ENCODE data around the gene KHDC1L.
"Not testable (repeated sequence)": the region's sequence is repeated elsewhere in the genome, so short reads cannot be mapped to it uniquely, and the experiment has no call there.

Gene KHDC1L

GRCh38 chr6:73209117-73209516 is 16.2 kb downstream of the KHDC1L start:
- no peak overlapping the region for H3K4me3 ChIP-seq (ENCODE audit: low read length)
- H3K9me3 ChIP-seq (ENCODE audit: control insufficient read depth, insufficient read depth, low read length), result peaks cover 2% of the 10 kb centered on the region; the same call in 1 of the 2 replicates
- H3K27me3 ChIP-seq (ENCODE audit: control insufficient read depth, insufficient read depth, low read length), result no peaks in the 10 kb centered on the region
- H3K4me1 ChIP-seq (ENCODE audit: control insufficient read depth, insufficient read depth, low read length), result no peaks in the 10 kb centered on the region
- H3K36me3 ChIP-seq (ENCODE audit: control insufficient read depth, insufficient read depth, low read length), result no peaks in the 10 kb centered on the region
- DNase-seq (ENCODE audit: low read depth, low spot score), result no peak
- no peak overlapping the region for H3K27ac ChIP-seq (ENCODE audit: low read length)
- no CpG with 5 or more reads among the region's 9 CpGs for WGBS (ENCODE audit: insufficient coverage, insufficient read length)

GRCh38 chr6:73207221-73207837 is 18.0 kb downstream of the KHDC1L start:
- Histone ChIP-seq H3K27me3 (ENCODE audit: control insufficient read depth, insufficient read depth, low read length) (no peaks in the 10 kb centered on the region), H3K4me3 (ENCODE audit: low read length) (no peak overlapping the region), H3K27ac (ENCODE audit: low read length) (no peak overlapping the region), H3K36me3 (ENCODE audit: control insufficient read depth, insufficient read depth, low read length) (no peaks in the 10 kb centered on the region), H3K4me1 (ENCODE audit: control insufficient read depth, insufficient read depth, low read length) (no peaks in the 10 kb centered on the region), H3K9me3 (ENCODE audit: control insufficient read depth, insufficient read depth, low read length) (peaks cover 2% of the 10 kb centered on the region; the same call in 1 of the 2 replicates)
- WGBS (ENCODE audit: insufficient coverage, insufficient read length), result no CpG with 5 or more reads among the region's 3 CpGs
- DNase-seq (ENCODE audit: low read depth, low spot score), result no peak

- Histone ChIP-seq H3K4me1 (ENCODE audit: control insufficient read depth, insufficient read depth, low read length) (0 out of 2 replicates have a peak, but pooled peaks cover 2% of the 10 kb centered on the region), H3K36me3 (ENCODE audit: control insufficient read depth, insufficient read depth, low read length) (no peaks in the 10 kb centered on the region), H3K4me3 (ENCODE audit: low read length) (no peak overlapping the region), H3K9me3 (ENCODE audit: control insufficient read depth, insufficient read depth, low read length) (peaks cover 2% of the 10 kb centered on the region; the same call in 1 of the 2 replicates), H3K27me3 (ENCODE audit: control insufficient read depth, insufficient read depth, low read length) (no peaks in the 10 kb centered on the region), H3K27ac (ENCODE audit: low read length) (no peak overlapping the region)
- DNase-seq (ENCODE audit: low read depth, low spot score), result no peak
- WGBS (ENCODE audit: insufficient coverage, insufficient read length), result no CpG with 5 or more reads among the region's 4 CpGs
Measured at GRCh38 chr6:73204252-73204651, 21.0 kb downstream of the KHDC1L start.

GRCh38 chr6:73203098-73203497 is 22.2 kb downstream of the KHDC1L start:
- DNase-seq (ENCODE audit: low read depth, low spot score), result no peak
- H3K27me3 ChIP-seq (ENCODE audit: control insufficient read depth, insufficient read depth, low read length), result no peaks in the 10 kb centered on the region
- H3K9me3 ChIP-seq (ENCODE audit: control insufficient read depth, insufficient read depth, low read length), result peaks cover 2% of the 10 kb centered on the region; the same call in 1 of the 2 replicates
- no peaks in the 10 kb centered on the region for H3K36me3 ChIP-seq (ENCODE audit: control insufficient read depth, insufficient read depth, low read length)
- WGBS (ENCODE audit: insufficient coverage, insufficient read length), result no CpG with 5 or more reads among the region's 1 CpG
- H3K4me3 ChIP-seq (ENCODE audit: low read length), result no peak overlapping the region
- H3K27ac ChIP-seq (ENCODE audit: low read length), result no peak overlapping the region
- 0 out of 2 replicates have a peak, but pooled peaks cover 2% of the 10 kb centered on the region for H3K4me1 ChIP-seq (ENCODE audit: control insufficient read depth, insufficient read depth, low read length)

- no peaks in the 10 kb centered on the region for H3K27me3 ChIP-seq (ENCODE audit: control insufficient read depth, insufficient read depth, low read length)
- DNase-seq (ENCODE audit: low read depth, low spot score), result no peak
- no peaks in the 10 kb centered on the region for H3K9me3 ChIP-seq (ENCODE audit: control insufficient read depth, insufficient read depth, low read length)
- H3K36me3 ChIP-seq (ENCODE audit: control insufficient read depth, insufficient read depth, low read length), result no peaks in the 10 kb centered on the region
- H3K4me3 ChIP-seq (ENCODE audit: low read length), result no peak overlapping the region
- no CpG with 5 or more reads among the region's 4 CpGs for WGBS (ENCODE audit: insufficient coverage, insufficient read length)
- H3K4me1 ChIP-seq (ENCODE audit: control insufficient read depth, insufficient read depth, low read length), result 0 out of 2 replicates have a peak, but pooled peaks cover 2% of the 10 kb centered on the region
- H3K27ac ChIP-seq (ENCODE audit: low read length), result no peak overlapping the region
Measured at GRCh38 chr6:73200735-73201134, 24.6 kb downstream of the KHDC1L start.

- Histone ChIP-seq H3K36me3 (ENCODE audit: control insufficient read depth, insufficient read depth, low read length) (no peaks in the 10 kb centered on the region), H3K27me3 (ENCODE audit: control insufficient read depth, insufficient read depth, low read length) (no peaks in the 10 kb centered on the region), H3K9me3 (ENCODE audit: control insufficient read depth, insufficient read depth, low read length) (no peaks in the 10 kb centered on the region), H3K4me3 (ENCODE audit: low read length) (no peak overlapping the region), H3K27ac (ENCODE audit: low read length) (no peak overlapping the region), H3K4me1 (ENCODE audit: control insufficient read depth, insufficient read depth, low read length) (0 out of 2 replicates have a peak, but pooled peaks cover 2% of the 10 kb centered on the region)
- no peak for DNase-seq (ENCODE audit: low read depth, low spot score)
- WGBS (ENCODE audit: insufficient coverage, insufficient read length), result no CpG with 5 or more reads among the region's 3 CpGs
Measured at GRCh38 chr6:73200247-73200646, 25.0 kb downstream of the KHDC1L start.

- no peak overlapping the region for H3K4me3 ChIP-seq (ENCODE audit: low read length)
- no peak overlapping the region for H3K27ac ChIP-seq (ENCODE audit: low read length)
- DNase-seq (ENCODE audit: low read depth, low spot score), result no peak
- H3K4me1 ChIP-seq (ENCODE audit: control insufficient read depth, insufficient read depth, low read length), result no peaks in the 10 kb centered on the region
- no peaks in the 10 kb centered on the region for H3K27me3 ChIP-seq (ENCODE audit: control insufficient read depth, insufficient read depth, low read length)
- no CpG with 5 or more reads among the region's 7 CpGs for WGBS (ENCODE audit: insufficient coverage, insufficient read length)
- H3K36me3 ChIP-seq (ENCODE audit: control insufficient read depth, insufficient read depth, low read length), result no peaks in the 10 kb centered on the region
- H3K9me3 ChIP-seq (ENCODE audit: control insufficient read depth, insufficient read depth, low read length), result no peaks in the 10 kb centered on the region
Measured at GRCh38 chr6:73194744-73195143, 30.6 kb downstream of the KHDC1L start.

- not testable (repeated sequence) for DNase-seq (ENCODE audit: low read depth, low spot score); H3K4me1 ChIP-seq (ENCODE audit: control insufficient read depth, insufficient read depth, low read length); H3K4me3 ChIP-seq (ENCODE audit: low read length); H3K36me3 ChIP-seq (ENCODE audit: control insufficient read depth, insufficient read depth, low read length); H3K27ac ChIP-seq (ENCODE audit: low read length); H3K27me3 ChIP-seq (ENCODE audit: control insufficient read depth, insufficient read depth, low read length); H3K9me3 ChIP-seq (ENCODE audit: control insufficient read depth, insufficient read depth, low read length)
- WGBS (ENCODE audit: insufficient coverage, insufficient read length), result 100% methylated on average over 1 of the region's 4 CpGs
Measured at GRCh38 chr6:73193302-73193701, 32.0 kb downstream of the KHDC1L start.

GRCh38 chr6:73182021-73182607 is 43.2 kb downstream of the KHDC1L start:
- H3K27ac ChIP-seq (ENCODE audit: low read length), result no peak overlapping the region
- no peaks in the 10 kb centered on the region for H3K36me3 ChIP-seq (ENCODE audit: control insufficient read depth, insufficient read depth, low read length)
- H3K4me3 ChIP-seq (ENCODE audit: low read length), result no peak overlapping the region
- no CpG with 5 or more reads among the region's 2 CpGs for WGBS (ENCODE audit: insufficient coverage, insufficient read length)
- H3K4me1 ChIP-seq (ENCODE audit: control insufficient read depth, insufficient read depth, low read length), result no peaks in the 10 kb centered on the region
- DNase-seq (ENCODE audit: low read depth, low spot score), result no peak
- no peaks in the 10 kb centered on the region for H3K27me3 ChIP-seq (ENCODE audit: control insufficient read depth, insufficient read depth, low read length)
- no peaks in the 10 kb centered on the region for H3K9me3 ChIP-seq (ENCODE audit: control insufficient read depth, insufficient read depth, low read length)

GRCh38 chr6:73180763-73181619 is 44.3 kb downstream of the KHDC1L start:
- no peak overlapping the region for H3K4me3 ChIP-seq (ENCODE audit: low read length)
- H3K36me3 ChIP-seq (ENCODE audit: control insufficient read depth, insufficient read depth, low read length), result no peaks in the 10 kb centered on the region
- no peaks in the 10 kb centered on the region for H3K27me3 ChIP-seq (ENCODE audit: control insufficient read depth, insufficient read depth, low read length)
- H3K9me3 ChIP-seq (ENCODE audit: control insufficient read depth, insufficient read depth, low read length), result no peaks in the 10 kb centered on the region
- no peak overlapping the region for H3K27ac ChIP-seq (ENCODE audit: low read length)
- no peak for DNase-seq (ENCODE audit: low read depth, low spot score)
- no peaks in the 10 kb centered on the region for H3K4me1 ChIP-seq (ENCODE audit: control insufficient read depth, insufficient read depth, low read length)
- no CpG with 5 or more reads among the region's 7 CpGs for WGBS (ENCODE audit: insufficient coverage, insufficient read length)
